CD4-positive, CD25-positive, alpha-beta regulatory T cell (primary cell): ENCODE results near the gene MEI1. TPM values are rescaled to one million over a fixed set of nuclear protein-coding genes. Genes with fewer than 3 reads are reported as not detected.
A peak's percentile ranks its signal among the peaks of the same experiment; 100 is the strongest.

ENCODE experiments used
- ATAC-seq, 2 donors: fragments of 150-1000 bp; cut with Tn5 transposase; one replicate each; pipeline ENCODE4 v1.10.0; 2021; ENCODE audit warnings: low read depth in 2 of 2, moderate number of reproducible peaks in 2 of 2, moderate library complexity in 1 of 2
- DNase-seq, 3 donors: peaks; one replicate each; pipeline versions ENCODE4 v3.0.0 to v3.0.0-alpha.2; 2012 to 2022; ENCODE audit warnings: mixed read lengths in 1 of 3
- H3K27ac ChIP-seq: one replicate; pipeline ENCODE4 v1.7.0; 2013; ENCODE audit warnings: mild to moderate bottlenecking, low read length; ENCODE audit not compliant: insufficient read depth, poor library complexity, severe bottlenecking
- H3K27me3 ChIP-seq: one replicate; pipeline ENCODE4 v1.7.0; 2013; ENCODE audit warnings: low read length; ENCODE audit not compliant: control insufficient read depth, insufficient read depth
- H3K36me3 ChIP-seq: one replicate; pipeline ENCODE4 v1.7.0; 2013; ENCODE audit warnings: mild to moderate bottlenecking, low read length, moderate library complexity; ENCODE audit not compliant: control insufficient read depth, insufficient read depth
- H3K4me1 ChIP-seq: 2 replicates; pipeline ENCODE4 v1.7.0; 2013; ENCODE audit warnings: mild to moderate bottlenecking, low read length; ENCODE audit not compliant: insufficient read depth, control insufficient read depth, poor library complexity, severe bottlenecking
- H3K4me3 ChIP-seq: one replicate; pipeline ENCODE4 v1.7.0; 2013; ENCODE audit warnings: low read depth, mild to moderate bottlenecking, low read length, moderate library complexity
- H3K9me3 ChIP-seq, 2 experiments: 1 replicate in 1 of 2; 2 replicates in 1 of 2; pipeline ENCODE4 v1.7.0; 2013; ENCODE audit warnings: low read length in 2 of 2, mild to moderate bottlenecking in 1 of 2, moderate library complexity in 1 of 2; ENCODE audit not compliant: control insufficient read depth in 2 of 2
- H3K27ac Mint-ChIP-seq, 3 donors: one replicate each; pipeline ENCODE4 v1.8.0; 2020 to 2022; ENCODE audit warnings: mild to moderate bottlenecking in 3 of 3, mixed read lengths in 3 of 3, moderate library complexity in 2 of 3
- H3K27me3 Mint-ChIP-seq: one replicate; pipeline ENCODE4 v1.8.0; 2022; ENCODE audit warnings: mild to moderate bottlenecking, mixed read lengths
- H3K36me3 Mint-ChIP-seq: one replicate; pipeline ENCODE4 v1.8.0; 2020; ENCODE audit warnings: mixed read lengths
- H3K4me1 Mint-ChIP-seq, 4 donors: one replicate each; pipeline ENCODE4 v1.8.0; 2020 to 2022; ENCODE audit warnings: mixed read lengths in 4 of 4, mild to moderate bottlenecking in 1 of 4
- H3K4me3 Mint-ChIP-seq, 4 donors: one replicate each; pipeline ENCODE4 v1.8.0; 2020 to 2022; ENCODE audit warnings: mild to moderate bottlenecking in 4 of 4, mixed read lengths in 4 of 4, moderate library complexity in 3 of 4
- H3K9me3 Mint-ChIP-seq, 7 donors: one replicate each; pipeline ENCODE4 v1.8.0; 2020 to 2022; ENCODE audit warnings: mixed read lengths in 7 of 7, mild to moderate bottlenecking in 3 of 7, moderate library complexity in 2 of 7
- polyA plus RNA-seq, 4 donors: library from polyadenylated mRNA; unstranded; fragments of 300-500 nt; fragmentation: Illumina TruSeq; gene quantifications; one replicate each; pipeline ENCODE4 v1.2.3, GENCODE V29; 2021
- total RNA-seq: library from RNA; stranded (reverse); gene quantifications from one replicate; pipeline ENCODE4 v1.2.3, GENCODE V29; 2022

MEI1 gene
- total and polyA plus RNA-seq, 5 donors from 2014 or later: 106 to 288 (median 223) TPM

DNA sequence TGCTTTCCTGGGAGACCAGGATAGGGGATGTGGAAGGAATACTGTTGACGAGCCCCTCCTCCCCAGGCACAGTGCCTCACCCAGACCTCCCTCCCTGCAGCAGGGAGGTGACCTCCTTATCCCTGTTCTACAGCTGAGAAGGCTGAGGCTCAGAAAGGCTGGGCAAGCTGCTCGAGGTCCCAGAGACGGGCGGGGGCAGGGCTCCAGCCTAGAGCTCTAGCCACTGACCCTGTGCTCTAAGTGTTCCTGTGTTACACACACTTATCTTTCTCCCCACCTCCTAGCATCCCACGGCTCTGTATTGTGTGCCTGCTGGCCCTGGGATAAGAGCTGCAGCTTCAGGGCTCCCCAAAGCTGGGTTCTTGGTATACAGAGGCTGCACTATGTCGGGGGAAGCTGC lies 109.1 kb downstream of the MEI1 start:
- ATAC-seq (no peak), DNase-seq (no peak)
- Mint-ChIP-seq H3K27me3 (no peaks in the 10 kb centered on the region), H3K9me3 (no peaks in the 10 kb centered on the region), H3K4me3 (no peak overlapping the region), H3K4me1 (peaks cover 6 to 21% (median 9%) of the 10 kb centered on the region in 4 donors), H3K36me3 (peaks cover 16% of the 10 kb centered on the region), H3K27ac (no peak overlapping the region)
- H3K4me1 ChIP-seq: peaks cover 7% of the 10 kb centered on the region
- H3K4me3 ChIP-seq: no peak overlapping the region
- peaks cover 32% of the 10 kb centered on the region for H3K36me3 ChIP-seq
- no peaks in the 10 kb centered on the region for H3K9me3 ChIP-seq
- no peak overlapping the region for H3K27ac ChIP-seq
- no peaks in the 10 kb centered on the region for H3K27me3 ChIP-seq

DNA sequence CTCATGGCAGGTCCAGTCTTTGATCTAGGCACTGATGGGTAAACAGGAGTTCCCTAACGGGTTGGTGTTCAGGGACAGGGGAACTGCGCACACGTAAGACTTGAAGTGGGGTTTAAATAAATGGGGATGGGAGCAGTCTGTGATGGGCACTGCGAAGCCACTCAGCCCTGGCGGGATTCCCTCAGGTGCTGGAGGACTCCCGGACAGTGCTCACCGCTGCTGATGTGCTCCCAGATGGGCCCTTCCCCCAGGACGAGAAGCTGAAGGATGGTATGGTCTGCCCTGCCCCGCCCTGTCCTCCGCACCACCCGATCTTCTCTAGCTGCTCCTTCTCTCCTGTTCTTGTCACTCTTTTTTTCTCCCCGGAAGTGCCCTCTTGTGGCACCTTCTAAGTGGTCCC lies 110.7 kb downstream of the MEI1 start:
- DNase-seq: no peak
- H3K36me3 Mint-ChIP-seq: peaks cover 25% of the 10 kb centered on the region

DNA sequence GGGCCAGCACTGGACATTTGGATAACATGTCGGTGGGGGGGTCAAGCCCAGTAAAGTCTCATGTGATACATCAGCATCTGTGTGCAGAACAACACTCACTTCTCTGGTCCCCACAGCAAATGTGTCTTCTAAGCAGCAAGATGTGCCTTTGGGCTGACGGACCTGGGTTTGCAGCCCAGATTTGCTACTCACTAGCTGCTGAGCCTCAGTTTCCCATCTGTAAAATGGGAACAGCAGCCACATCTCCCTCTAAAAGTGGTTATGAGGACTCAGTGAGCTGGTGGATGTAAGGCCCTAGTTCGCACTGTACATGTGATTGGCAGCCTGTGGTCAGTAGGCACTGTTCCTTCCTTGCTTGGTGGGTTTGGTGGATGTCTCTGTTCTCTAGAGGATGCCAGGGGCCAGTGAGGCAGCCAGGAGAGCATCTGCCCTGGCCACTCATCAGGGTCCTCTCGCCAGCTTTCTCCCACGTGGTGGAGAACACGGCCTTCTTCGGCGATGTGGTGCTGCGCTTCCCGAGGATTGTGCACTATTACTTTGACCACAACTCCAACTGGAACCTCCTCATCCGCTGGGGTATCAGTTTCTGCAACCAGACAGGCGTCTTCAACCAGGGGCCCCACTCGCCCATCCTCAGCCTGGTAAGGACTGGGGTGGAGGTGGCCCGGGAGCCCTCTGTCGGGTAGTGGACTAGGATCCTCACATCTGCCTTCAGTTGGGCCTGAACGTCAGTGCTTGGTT lies 113.7 kb downstream of the MEI1 start:
- no peak overlapping the region for H3K4me3 ChIP-seq
- H3K27ac ChIP-seq: no peak overlapping the region
- no peak for ATAC-seq
- no peaks in the 10 kb centered on the region for H3K27me3 ChIP-seq
- peaks cover 25% of the 10 kb centered on the region for H3K36me3 Mint-ChIP-seq
- no peak overlapping the region for H3K4me3 Mint-ChIP-seq
- peaks cover 51% of the 10 kb centered on the region for H3K36me3 ChIP-seq
- H3K9me3 ChIP-seq: no peaks in the 10 kb centered on the region
- no peaks in the 10 kb centered on the region for H3K9me3 Mint-ChIP-seq
- DNase-seq: no peak
- peaks cover 0 to 5% (median 0%) of the 10 kb centered on the region in 4 donors for H3K4me1 Mint-ChIP-seq
- no peaks in the 10 kb centered on the region for H3K27me3 Mint-ChIP-seq
- no peaks in the 10 kb centered on the region for H3K4me1 ChIP-seq
- no peak overlapping the region for H3K27ac Mint-ChIP-seq

More for the DNA sequence above, 110.7 kb downstream of the MEI1 start:
- Histone ChIP-seq H3K27ac (no peak overlapping the region), H3K36me3 (peaks cover 42% of the 10 kb centered on the region), H3K4me1 (no peaks in the 10 kb centered on the region), H3K9me3 (no peaks in the 10 kb centered on the region), H3K27me3 (no peaks in the 10 kb centered on the region), H3K4me3 (no peak overlapping the region)
- H3K9me3 Mint-ChIP-seq: no peaks in the 10 kb centered on the region
- ATAC-seq: no peak
- peak overlapping the region in 1 of 3 donors; percentile 12 for H3K27ac Mint-ChIP-seq
- peaks cover 0 to 8% (median 3%) of the 10 kb centered on the region in 4 donors for H3K4me1 Mint-ChIP-seq
- H3K27me3 Mint-ChIP-seq: no peaks in the 10 kb centered on the region
- no peak overlapping the region for H3K4me3 Mint-ChIP-seq

DNA sequence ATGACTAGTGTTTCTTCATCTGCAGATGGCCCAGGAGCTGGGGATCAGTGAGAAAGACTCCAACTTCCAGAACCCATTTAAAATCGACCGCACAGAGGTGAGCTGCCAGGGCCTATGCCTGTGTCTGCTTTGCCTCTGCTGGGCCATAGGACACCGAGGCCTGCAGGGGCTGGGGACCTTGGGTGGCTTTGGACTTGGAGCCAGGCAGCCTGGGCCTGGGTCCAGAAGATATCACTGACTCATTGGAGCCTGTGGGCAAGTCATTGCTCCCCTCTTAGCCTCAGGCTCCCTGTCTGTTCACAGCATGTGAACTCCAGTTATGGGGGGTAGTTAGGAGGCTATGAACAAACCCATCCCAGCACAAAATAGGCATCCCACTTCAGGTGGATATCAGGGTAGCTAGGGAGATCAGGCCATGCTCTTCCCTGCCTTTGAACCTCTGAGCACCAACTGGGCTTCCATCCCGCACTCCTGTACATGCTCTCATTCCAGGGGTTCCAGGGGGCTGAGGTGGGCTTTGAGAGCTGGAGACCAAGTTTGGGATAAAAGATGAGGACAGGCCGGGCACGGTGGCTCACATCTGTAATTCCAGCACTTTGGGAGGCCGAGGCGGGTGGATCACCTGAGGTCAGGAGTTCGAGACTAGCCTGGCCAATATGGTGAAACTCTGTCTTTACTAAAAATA lies 114.6 kb downstream of the MEI1 start:
- H3K36me3 ChIP-seq: peaks cover 48% of the 10 kb centered on the region
- H3K27me3 ChIP-seq: no peaks in the 10 kb centered on the region
- H3K27ac ChIP-seq: no peak overlapping the region
- no peaks in the 10 kb centered on the region for H3K4me1 ChIP-seq
- no peak for ATAC-seq
- Mint-ChIP-seq H3K27ac (peak overlapping the region in 1 of 3 donors; percentile 39), H3K36me3 (peaks cover 30% of the 10 kb centered on the region), H3K27me3 (no peaks in the 10 kb centered on the region), H3K4me1 (peaks cover 0 to 5% (median 0%) of the 10 kb centered on the region in 4 donors), H3K4me3 (no peak overlapping the region), H3K9me3 (no peaks in the 10 kb centered on the region)
- no peak overlapping the region for H3K4me3 ChIP-seq
- H3K9me3 ChIP-seq: no peaks in the 10 kb centered on the region
- no peak for DNase-seq

DNA sequence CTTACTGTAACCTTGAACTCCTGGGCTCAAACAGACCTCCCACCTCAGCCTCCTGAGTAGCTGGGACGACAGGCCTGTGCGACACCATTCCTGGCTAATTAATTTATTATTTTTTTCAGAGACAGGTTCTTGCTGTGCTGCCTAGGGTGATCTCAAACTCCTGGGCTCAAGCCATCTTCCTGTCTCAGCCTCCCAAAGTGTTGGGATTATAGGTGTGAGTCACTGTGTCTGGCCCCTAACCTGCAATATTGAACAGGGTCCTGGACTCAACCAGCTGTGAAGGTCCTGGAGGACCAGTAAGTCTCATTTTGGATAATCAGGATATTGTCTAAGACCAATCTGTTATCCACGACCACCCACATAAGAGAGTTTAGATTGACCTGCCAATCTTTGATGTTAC lies 116.4 kb downstream of the MEI1 start:
- ATAC-seq: no peak
- Histone ChIP-seq H3K9me3 (no peaks in the 10 kb centered on the region), H3K27me3 (no peaks in the 10 kb centered on the region), H3K4me1 (no peaks in the 10 kb centered on the region), H3K27ac (no peak overlapping the region), H3K4me3 (no peak overlapping the region), H3K36me3 (peaks cover 42% of the 10 kb centered on the region)
- Mint-ChIP-seq H3K36me3 (peaks cover 31% of the 10 kb centered on the region), H3K4me1 (peaks cover 0 to 7% (median 0%) of the 10 kb centered on the region in 4 donors), H3K27ac (peak overlapping the region in 1 of 3 donors; percentile 47), H3K27me3 (no peaks in the 10 kb centered on the region), H3K9me3 (no peaks in the 10 kb centered on the region), H3K4me3 (no peak overlapping the region)
- no peak for DNase-seq

DNA sequence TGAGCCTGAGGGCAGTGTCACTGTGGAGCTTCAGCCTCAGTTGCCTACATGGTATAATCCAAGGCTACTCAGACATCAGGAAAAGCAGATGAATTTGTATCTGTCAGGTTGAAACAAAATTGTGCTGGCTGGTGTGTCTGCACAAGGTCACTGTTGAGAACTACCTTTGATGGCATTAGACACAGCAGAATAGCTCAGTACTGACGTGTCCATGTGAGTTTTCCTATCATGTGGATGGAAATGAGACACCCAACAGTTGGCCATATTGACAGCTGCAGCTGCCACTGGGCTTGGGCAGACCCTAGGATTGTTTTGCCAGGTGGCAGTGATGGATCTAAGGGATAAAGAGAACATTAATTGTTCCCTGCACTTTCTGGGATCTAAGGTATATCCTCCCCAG lies 116.9 kb downstream of the MEI1 start:
- Histone ChIP-seq H3K9me3 (no peaks in the 10 kb centered on the region), H3K4me3 (no peak overlapping the region), H3K27me3 (no peaks in the 10 kb centered on the region), H3K36me3 (peaks cover 40% of the 10 kb centered on the region), H3K27ac (no peak overlapping the region), H3K4me1 (no peaks in the 10 kb centered on the region)
- peak overlapping the region in 2 of 3 donors; percentile 47 to 52 for H3K27ac Mint-ChIP-seq
- ATAC-seq (no peak), DNase-seq (no peak)
- no peaks in the 10 kb centered on the region for H3K27me3 Mint-ChIP-seq
- peaks cover 27% of the 10 kb centered on the region for H3K36me3 Mint-ChIP-seq
- H3K9me3 Mint-ChIP-seq: no peaks in the 10 kb centered on the region
- peaks cover 0 to 10% (median 0%) of the 10 kb centered on the region in 4 donors for H3K4me1 Mint-ChIP-seq
- no peak overlapping the region for H3K4me3 Mint-ChIP-seq

DNA sequence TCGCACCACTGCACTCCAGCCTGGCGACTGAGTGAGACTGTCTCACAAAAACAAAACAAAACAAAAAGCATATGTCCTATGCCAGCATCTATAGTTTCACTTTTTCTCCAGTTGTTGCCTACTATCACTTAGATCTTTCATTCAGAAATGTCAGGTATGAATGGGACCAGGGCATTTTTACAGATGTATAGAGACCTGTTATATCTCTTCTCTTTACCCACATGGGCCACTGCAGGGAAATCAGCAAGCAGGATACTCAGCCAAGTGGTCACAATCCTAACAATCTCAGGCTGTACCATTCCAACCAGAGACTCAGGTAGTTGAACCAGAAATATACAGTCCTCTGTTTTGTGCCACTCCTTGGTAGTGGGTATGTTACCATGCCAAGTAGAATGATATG lies 117.6 kb downstream of the MEI1 start:
- no peak for ATAC-seq
- Mint-ChIP-seq H3K36me3 (peaks cover 27% of the 10 kb centered on the region), H3K27ac (peak overlapping the region in 2 of 3 donors; percentile 47 to 81), H3K4me1 (peaks cover 0 to 10% (median 5%) of the 10 kb centered on the region in 4 donors), H3K9me3 (no peaks in the 10 kb centered on the region), H3K4me3 (no peak overlapping the region), H3K27me3 (no peaks in the 10 kb centered on the region)
- Histone ChIP-seq H3K4me1 (no peaks in the 10 kb centered on the region), H3K36me3 (peaks cover 37% of the 10 kb centered on the region), H3K4me3 (no peak overlapping the region), H3K9me3 (no peaks in the 10 kb centered on the region), H3K27ac (no peak overlapping the region), H3K27me3 (no peaks in the 10 kb centered on the region)
- no peak for DNase-seq
